SK-N-SH treated with all-trans-retinoic acid at 6 μM for 48 hours (cell line): ENCODE measurements around the gene RC3H1.

Source experiments
- RARB ChIP-seq: fragments of 250-450 bp; sonication (Bioruptor Pico); IDR thresholded peaks from 2 replicates; pipeline ENCODE4 v1.8.0; 2021; ENCODE audit warnings: mild to moderate bottlenecking, moderate library complexity
- SNAI2 ChIP-seq: fragments of 250-450 bp; sonication (Bioruptor Pico); IDR thresholded peaks from 2 replicates; pipeline ENCODE4 v1.5.0; 2020; ENCODE audit warnings: mild to moderate bottlenecking, moderate library complexity
- ZFP3 ChIP-seq: fragments of 250-450 bp; sonication (Bioruptor Pico); IDR thresholded peaks from 2 replicates; pipeline ENCODE4 v1.5.0; 2020; ENCODE audit warnings: mild to moderate bottlenecking, moderate library complexity

DNA sequence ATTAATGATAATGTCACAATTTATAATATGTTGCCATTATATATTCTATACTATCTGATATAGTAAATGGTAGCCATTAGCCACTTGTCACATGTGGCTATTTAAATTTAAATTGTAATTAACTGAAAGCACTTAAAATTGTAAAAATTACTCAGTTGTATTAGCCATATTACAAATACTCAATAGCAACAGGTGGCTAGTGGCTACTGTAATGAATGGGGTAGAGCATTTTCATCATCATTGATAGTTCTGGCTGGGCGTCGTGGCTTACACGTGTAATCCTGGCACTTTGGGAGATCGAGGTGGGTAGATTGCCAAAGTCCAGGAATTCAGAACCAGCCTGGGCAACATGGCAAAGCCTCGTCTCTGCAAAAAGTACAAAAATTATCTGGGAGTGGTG, 137.5 kb downstream of the RC3H1 start:
- TF ChIP-seq RARB: no peak
- no peak for TF ChIP-seq ZFP3 (CRISPR knock-in tag)
- TF ChIP-seq SNAI2 (CRISPR knock-in tag): no peak
